ENCODE measurements around the gene MRPS16.

- TF ChIP-seq, protein P1, sequence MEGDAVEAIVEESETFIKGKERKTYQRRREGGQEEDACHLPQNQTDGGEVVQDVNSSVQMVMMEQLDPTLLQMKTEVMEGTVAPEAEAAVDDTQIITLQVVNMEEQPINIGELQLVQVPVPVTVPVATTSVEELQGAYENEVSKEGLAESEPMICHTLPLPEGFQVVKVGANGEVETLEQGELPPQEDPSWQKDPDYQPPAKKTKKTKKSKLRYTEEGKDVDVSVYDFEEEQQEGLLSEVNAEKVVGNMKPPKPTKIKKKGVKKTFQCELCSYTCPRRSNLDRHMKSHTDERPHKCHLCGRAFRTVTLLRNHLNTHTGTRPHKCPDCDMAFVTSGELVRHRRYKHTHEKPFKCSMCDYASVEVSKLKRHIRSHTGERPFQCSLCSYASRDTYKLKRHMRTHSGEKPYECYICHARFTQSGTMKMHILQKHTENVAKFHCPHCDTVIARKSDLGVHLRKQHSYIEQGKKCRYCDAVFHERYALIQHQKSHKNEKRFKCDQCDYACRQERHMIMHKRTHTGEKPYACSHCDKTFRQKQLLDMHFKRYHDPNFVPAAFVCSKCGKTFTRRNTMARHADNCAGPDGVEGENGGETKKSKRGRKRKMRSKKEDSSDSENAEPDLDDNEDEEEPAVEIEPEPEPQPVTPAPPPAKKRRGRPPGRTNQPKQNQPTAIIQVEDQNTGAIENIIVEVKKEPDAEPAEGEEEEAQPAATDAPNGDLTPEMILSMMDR (IDR thresholded peaks at IDR 0.05; ENCODE audit: poor library complexity) = no peak
- no peak for TF ChIP-seq EZH2 (IDR thresholded peaks at IDR 0.05; ENCODE audit: borderline replicate concordance)
- no peak for TF ChIP-seq EZH2phosphoT487 (IDR thresholded peaks at IDR 0.05; ENCODE audit: low read depth, severe bottlenecking, unreplicated experiment)
Measured at GRCh38 chr10:73281097-73281496, 28.7 kb upstream of the MRPS16 start.

Data from hepatocyte (in vitro differentiated cells).